HG02938 (cell line): Measurements from ENCODE around the gene ISY1.
"Not testable (repeated sequence)": the region's sequence is repeated elsewhere in the genome, so short reads cannot be mapped to it uniquely, and the experiment has no call there.

Experiments
- ATAC-seq: cut with Tn5 transposase; IDR thresholded peaks from one replicate; pipeline ENCODE4 v1.9.1; 2021; ENCODE audit warnings: mild to moderate bottlenecking, moderate library complexity; ENCODE audit not compliant: unreplicated experiment

Gene ISY1

GRCh38 chr3:129160891-129161859 lies at the start of gene ISY1:
ISY1 (minus strand) TSS chr3:129161063; CDS start chr3:129160975, 88 bp downstream.
- ATAC-seq: peak; percentile 74

- no peak for ATAC-seq
Measured at GRCh38 chr3:129207479-129207878, 46.6 kb upstream of the ISY1 start.

GRCh38 chr3:129205109-129205832 lies 44.4 kb upstream of the ISY1 start:
- ATAC-seq: no peak

GRCh38 chr3:129204473-129204872 lies 43.6 kb upstream of the ISY1 start:
- no peak for ATAC-seq

- ATAC-seq: no peak
Measured at GRCh38 chr3:129199366-129199765, 38.5 kb upstream of the ISY1 start.

GRCh38 chr3:129197321-129197720 lies 36.5 kb upstream of the ISY1 start:
- ATAC-seq: no peak

- no peak for ATAC-seq
Measured at GRCh38 chr3:129196601-129197000, 35.7 kb upstream of the ISY1 start.

GRCh38 chr3:129195731-129196256 lies 34.9 kb upstream of the ISY1 start:
- no peak for ATAC-seq

- not testable (repeated sequence) for ATAC-seq
Measured at GRCh38 chr3:129189793-129190192, 28.9 kb upstream of the ISY1 start.

- no peak for ATAC-seq
Measured at GRCh38 chr3:129187857-129188256, 27.0 kb upstream of the ISY1 start.

GRCh38 chr3:129185783-129186182 lies 24.9 kb upstream of the ISY1 start:
- ATAC-seq: no peak

GRCh38 chr3:129184784-129185542 lies 24.1 kb upstream of the ISY1 start:
- ATAC-seq: not testable (repeated sequence)

- ATAC-seq: no peak
Measured at GRCh38 chr3:129184396-129184657, 23.5 kb upstream of the ISY1 start.

- peak; percentile 91 for ATAC-seq
Measured at GRCh38 chr3:129183569-129184395, 22.9 kb upstream of the ISY1 start, which contains the start of gene CNBP. CNBP (minus strand) TSS chr3:129183896; CDS start chr3:129171757, 12,139 bp downstream.

GRCh38 chr3:129182390-129183185 lies 21.7 kb upstream of the ISY1 start:
- ATAC-seq: no peak

GRCh38 chr3:129181819-129182218 lies 21.0 kb upstream of the ISY1 start:
- no peak for ATAC-seq

GRCh38 chr3:129180461-129180860 lies 19.6 kb upstream of the ISY1 start:
- no peak for ATAC-seq

GRCh38 chr3:129176051-129176450 lies 15.2 kb upstream of the ISY1 start:
- no peak for ATAC-seq

- ATAC-seq: no peak
Measured at GRCh38 chr3:129173725-129174124, 12.9 kb upstream of the ISY1 start.
